ENCODE measurements around the gene UBAC2. TPM values are rescaled to one million over a fixed set of nuclear protein-coding genes. Genes with fewer than 3 reads are reported as not detected.
"Not testable (repeated sequence)": the region's sequence is repeated elsewhere in the genome, so short reads cannot be mapped to it uniquely, and the experiment has no call there.

UBAC2 gene
- total RNA-seq, 1 donor from 2014 or later: 70.8 TPM

DNA sequence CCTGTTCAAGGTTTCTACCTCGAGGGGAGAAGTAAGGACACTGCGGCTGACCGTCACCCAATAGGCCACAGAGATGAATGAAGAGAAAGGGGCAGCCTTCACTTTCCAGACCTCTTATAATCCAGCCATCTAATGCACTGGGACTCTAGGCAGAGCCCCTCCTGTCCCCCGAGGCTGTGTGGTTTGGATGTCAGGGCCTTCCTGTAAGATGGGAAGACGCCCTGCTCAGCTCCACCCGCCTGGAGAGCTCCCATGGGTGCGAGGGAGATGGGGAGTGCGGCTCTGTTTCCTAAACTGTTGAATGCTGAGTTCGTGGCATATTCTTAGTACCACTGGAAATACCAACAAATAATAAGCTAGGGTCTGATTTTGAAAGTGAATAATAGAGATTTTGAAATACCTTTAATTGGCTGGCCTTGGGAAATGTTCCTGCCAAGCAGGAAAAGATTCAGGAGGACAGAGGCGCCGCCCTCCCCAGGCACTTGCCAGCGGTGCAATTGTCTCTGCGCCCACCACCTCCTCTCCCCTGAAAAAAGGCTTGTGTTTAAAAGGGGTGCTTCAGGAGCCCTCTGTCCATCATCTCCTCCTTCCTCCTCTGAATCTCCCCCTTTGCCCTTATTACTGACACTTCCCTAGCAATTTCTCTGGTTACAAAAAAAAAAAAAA, 191.9 kb downstream of the UBAC2 start:
- H3K27ac Mint-ChIP-seq (ENCODE audit: unreplicated experiment): no peak overlapping the region
- no peaks in the 10 kb centered on the region for H3K4me1 Mint-ChIP-seq (ENCODE audit: low read depth)
- TF ChIP-seq, protein P1, sequence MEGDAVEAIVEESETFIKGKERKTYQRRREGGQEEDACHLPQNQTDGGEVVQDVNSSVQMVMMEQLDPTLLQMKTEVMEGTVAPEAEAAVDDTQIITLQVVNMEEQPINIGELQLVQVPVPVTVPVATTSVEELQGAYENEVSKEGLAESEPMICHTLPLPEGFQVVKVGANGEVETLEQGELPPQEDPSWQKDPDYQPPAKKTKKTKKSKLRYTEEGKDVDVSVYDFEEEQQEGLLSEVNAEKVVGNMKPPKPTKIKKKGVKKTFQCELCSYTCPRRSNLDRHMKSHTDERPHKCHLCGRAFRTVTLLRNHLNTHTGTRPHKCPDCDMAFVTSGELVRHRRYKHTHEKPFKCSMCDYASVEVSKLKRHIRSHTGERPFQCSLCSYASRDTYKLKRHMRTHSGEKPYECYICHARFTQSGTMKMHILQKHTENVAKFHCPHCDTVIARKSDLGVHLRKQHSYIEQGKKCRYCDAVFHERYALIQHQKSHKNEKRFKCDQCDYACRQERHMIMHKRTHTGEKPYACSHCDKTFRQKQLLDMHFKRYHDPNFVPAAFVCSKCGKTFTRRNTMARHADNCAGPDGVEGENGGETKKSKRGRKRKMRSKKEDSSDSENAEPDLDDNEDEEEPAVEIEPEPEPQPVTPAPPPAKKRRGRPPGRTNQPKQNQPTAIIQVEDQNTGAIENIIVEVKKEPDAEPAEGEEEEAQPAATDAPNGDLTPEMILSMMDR (IDR thresholded peaks at IDR 0.05): no peak
- no peak for DNase-seq (ENCODE audit: low spot score)
- H3K4me3 Mint-ChIP-seq (ENCODE audit: unreplicated experiment): no peak overlapping the region
- no peaks in the 10 kb centered on the region for H3K27me3 Mint-ChIP-seq (ENCODE audit: low read depth)
- H3K9me3 Mint-ChIP-seq (ENCODE audit: low read depth): no peaks in the 10 kb centered on the region
- peaks cover 6% of the 10 kb centered on the region for H3K36me3 Mint-ChIP-seq (ENCODE audit: low read depth)

DNA sequence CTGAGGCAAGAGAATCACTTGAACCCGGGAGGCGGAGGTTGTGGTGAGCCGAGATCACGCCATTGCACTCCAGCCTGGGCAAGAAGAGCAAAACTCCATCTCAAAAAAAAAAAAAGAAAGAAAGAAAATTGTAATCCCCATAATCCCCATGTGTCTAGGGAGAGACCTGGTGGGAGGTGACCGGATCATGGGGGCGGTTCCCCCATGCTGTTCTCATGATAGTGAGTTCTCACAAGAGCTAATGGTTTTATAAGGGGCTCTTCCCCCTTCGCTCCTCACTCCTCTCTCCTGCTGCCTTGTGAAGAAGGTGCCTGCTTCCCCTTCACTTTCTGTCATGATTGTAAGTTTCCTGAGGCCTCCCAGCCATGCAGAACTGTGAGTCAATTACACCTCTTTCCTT, 192.7 kb downstream of the UBAC2 start:
- not testable (repeated sequence) for DNase-seq (ENCODE audit: low spot score); H3K4me3 Mint-ChIP-seq (ENCODE audit: unreplicated experiment); H3K36me3 Mint-ChIP-seq (ENCODE audit: low read depth); H3K27me3 Mint-ChIP-seq (ENCODE audit: low read depth); H3K9me3 Mint-ChIP-seq (ENCODE audit: low read depth); H3K27ac Mint-ChIP-seq (ENCODE audit: unreplicated experiment); H3K4me1 Mint-ChIP-seq (ENCODE audit: low read depth)

DNA sequence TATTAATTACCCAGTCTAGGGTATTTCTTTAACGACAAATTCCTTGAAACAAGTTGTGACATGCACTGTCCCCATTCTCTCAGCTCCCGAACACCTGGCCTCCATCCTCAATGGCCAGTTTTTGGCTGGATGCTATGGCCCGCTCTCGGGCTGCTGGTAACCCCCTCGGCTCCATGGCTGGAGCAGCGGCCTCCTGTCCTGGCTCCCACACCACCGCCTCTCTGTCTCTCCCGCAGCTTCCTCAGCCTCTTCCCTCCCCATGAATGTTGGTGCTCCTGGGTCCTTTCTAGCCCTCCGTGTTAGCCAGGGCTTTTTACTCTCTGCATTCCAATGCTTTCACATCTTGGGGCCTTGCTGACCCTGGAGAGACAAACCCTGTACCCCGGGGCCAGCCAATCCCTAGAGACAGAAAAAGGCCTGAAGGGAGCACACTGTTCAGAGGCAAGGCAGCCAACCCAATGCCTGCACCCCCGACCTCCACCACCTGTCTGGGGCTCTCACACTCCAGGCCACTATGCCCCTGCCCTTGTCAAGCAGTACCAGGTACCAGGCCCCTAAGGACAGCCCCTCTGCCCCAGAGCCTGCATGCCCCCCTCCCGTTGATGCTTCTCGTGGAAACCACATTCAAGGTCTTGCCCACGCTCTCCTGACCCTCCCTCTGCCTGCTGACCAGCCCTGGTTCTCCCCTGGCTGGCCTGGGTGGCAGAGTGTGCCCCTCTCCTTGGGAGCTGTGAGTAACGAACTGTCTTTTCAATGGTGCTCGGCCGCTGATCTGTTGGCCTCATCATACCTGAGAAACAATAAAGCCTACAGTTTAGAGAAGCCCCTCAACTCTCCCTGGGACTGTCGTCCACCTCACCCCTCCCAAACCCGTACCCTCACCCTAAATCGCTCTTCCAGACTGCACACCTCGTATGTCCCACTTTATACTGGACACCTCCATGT, 193.4 kb downstream of the UBAC2 start:
- Mint-ChIP-seq H3K4me1 (ENCODE audit: low read depth) (no peaks in the 10 kb centered on the region), H3K4me3 (ENCODE audit: unreplicated experiment) (no peak overlapping the region), H3K36me3 (ENCODE audit: low read depth) (peaks cover 1% of the 10 kb centered on the region), H3K9me3 (ENCODE audit: low read depth) (no peaks in the 10 kb centered on the region), H3K27ac (ENCODE audit: unreplicated experiment) (no peak overlapping the region), H3K27me3 (ENCODE audit: low read depth) (no peaks in the 10 kb centered on the region)
- TF ChIP-seq, protein P1 (IDR thresholded peaks at IDR 0.05): no peak
- DNase-seq (ENCODE audit: low spot score): no peak

DNA sequence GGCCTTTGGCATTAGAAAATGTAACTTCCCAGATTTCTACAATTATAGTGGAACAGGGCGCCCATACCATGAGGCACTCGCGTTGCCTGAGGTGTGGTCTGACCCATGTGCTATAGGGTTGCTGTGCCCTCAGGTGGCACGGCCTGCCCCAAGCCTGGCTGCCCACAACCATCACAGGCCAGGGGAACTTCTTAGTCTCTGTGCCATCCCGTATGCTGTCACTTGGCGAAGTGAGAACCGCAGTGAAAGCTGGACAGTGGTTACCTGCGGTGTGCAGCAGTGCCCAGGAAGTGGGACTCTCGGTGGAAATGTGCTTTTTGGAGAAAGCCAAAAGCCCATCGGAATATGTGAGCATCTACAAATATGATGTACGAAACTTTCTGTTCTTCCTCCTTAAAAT, 194.8 kb downstream of the UBAC2 start:
- DNase-seq (ENCODE audit: low spot score): no peak
- TF ChIP-seq, protein P1 (IDR thresholded peaks at IDR 0.05): no peak
- Mint-ChIP-seq H3K27me3 (ENCODE audit: low read depth) (peaks cover 8% of the 10 kb centered on the region), H3K4me1 (ENCODE audit: low read depth) (no peaks in the 10 kb centered on the region), H3K36me3 (ENCODE audit: low read depth) (peaks cover 1% of the 10 kb centered on the region), H3K27ac (ENCODE audit: unreplicated experiment) (no peak overlapping the region), H3K9me3 (ENCODE audit: low read depth) (no peaks in the 10 kb centered on the region), H3K4me3 (ENCODE audit: unreplicated experiment) (no peak overlapping the region)

DNA sequence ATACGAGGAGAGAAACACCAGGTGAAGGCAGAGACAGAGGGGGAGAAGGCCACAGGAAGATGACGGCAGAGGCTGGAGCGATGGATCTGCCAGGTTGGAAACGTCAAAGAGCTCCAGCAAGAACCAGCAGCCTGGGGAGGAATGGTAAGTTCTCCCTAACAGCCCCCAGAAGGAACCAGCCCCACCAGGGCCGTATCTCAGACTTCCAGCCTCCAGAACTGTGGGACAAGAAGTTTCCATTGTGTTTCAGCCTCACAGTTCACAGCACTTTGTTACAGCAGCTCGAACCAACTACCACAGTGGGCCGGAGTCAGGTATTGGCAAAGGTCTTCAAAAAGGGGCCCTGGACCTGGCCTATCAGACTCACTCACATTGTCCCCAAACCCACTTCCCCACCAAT, 195.8 kb downstream of the UBAC2 start:
- no peaks in the 10 kb centered on the region for H3K4me1 Mint-ChIP-seq (ENCODE audit: low read depth)
- peaks cover 10% of the 10 kb centered on the region for H3K27me3 Mint-ChIP-seq (ENCODE audit: low read depth)
- H3K36me3 Mint-ChIP-seq (ENCODE audit: low read depth): peaks cover 1% of the 10 kb centered on the region
- no peak overlapping the region for H3K27ac Mint-ChIP-seq (ENCODE audit: unreplicated experiment)
- TF ChIP-seq, protein P1 (IDR thresholded peaks at IDR 0.05): no peak
- DNase-seq (ENCODE audit: low spot score): no peak
- no peak overlapping the region for H3K4me3 Mint-ChIP-seq (ENCODE audit: unreplicated experiment)
- no peaks in the 10 kb centered on the region for H3K9me3 Mint-ChIP-seq (ENCODE audit: low read depth)
